Measurements from ENCODE around the gene BNIP2.
A peak's percentile ranks its signal among the peaks of the same experiment; 100 is the strongest.

BNIP2 gene

DNA sequence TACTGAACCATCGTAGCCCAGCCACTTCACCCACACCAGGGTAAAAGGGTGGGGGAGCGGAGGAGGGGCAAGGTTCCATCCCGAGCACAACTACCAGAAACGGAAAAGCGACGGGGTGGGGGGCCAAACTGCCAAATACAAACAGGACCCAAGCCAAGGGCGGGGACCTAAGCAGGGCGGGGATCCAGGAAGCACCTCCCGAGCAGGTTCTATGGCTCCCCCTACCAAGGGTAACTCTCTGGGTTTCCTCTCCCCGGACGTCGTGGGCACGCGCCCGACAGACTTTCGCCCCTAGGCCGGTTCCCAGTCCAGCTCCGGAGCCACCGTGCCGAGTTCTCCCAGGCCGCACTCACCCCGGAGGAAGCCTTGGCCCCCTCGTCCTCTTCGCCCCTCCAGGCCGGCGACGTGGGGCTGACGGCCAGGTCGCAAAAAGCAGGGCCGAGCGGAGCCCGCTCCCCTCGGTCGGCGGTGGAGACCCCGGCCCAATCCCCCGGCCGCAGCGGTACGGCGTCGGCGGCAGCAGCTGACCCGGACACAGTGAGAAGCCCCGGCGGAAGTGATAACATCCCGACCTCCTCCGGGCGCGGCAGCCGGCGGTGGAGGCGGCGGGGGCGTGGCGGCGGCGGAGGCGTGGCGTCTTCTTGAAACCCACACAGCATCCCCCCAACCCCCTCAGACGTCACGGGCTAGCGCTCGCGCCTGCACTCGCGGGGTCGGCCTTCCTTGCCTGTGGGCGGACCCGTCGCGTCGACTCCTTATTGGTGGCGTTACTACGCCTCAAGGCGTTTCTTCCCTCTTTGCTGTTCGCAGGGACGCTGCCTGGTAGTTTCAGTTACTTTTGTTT, at the start of gene BNIP2:
BNIP2 (minus strand) TSS at position 539 of the 844 bp plus-strand sequence. CDS start 6,863 bp downstream, outside the sequence.
- TF ChIP-seq, protein P1, sequence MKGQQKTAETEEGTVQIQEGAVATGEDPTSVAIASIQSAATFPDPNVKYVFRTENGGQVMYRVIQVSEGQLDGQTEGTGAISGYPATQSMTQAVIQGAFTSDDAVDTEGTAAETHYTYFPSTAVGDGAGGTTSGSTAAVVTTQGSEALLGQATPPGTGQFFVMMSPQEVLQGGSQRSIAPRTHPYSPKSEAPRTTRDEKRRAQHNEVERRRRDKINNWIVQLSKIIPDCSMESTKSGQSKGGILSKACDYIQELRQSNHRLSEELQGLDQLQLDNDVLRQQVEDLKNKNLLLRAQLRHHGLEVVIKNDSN (IDR thresholded peaks at IDR 0.05): no peak
- TF ChIP-seq FOXM1 (IDR thresholded peaks at IDR 0.05; ENCODE audit: borderline replicate concordance, low read depth) (no peak), EP300 (IDR thresholded peaks at IDR 0.05; ENCODE audit: borderline replicate concordance) (peak; percentile 48; the same call in 1 of the 2 replicates), MAX (IDR thresholded peaks at IDR 0.05) (peak; percentile 47), ZBTB7A (IDR thresholded peaks at IDR 0.05; ENCODE audit: low read depth) (peak; percentile 85), TAF1 (IDR thresholded peaks at IDR 0.05; ENCODE audit: low read depth) (peak; percentile 64), CEBPB (IDR thresholded peaks at IDR 0.05) (no peak), TCF12 (IDR thresholded peaks at IDR 0.05; ENCODE audit: low read depth) (peak; percentile 35; the same call in 1 of the 2 replicates), TEAD4 (IDR thresholded peaks at IDR 0.05) (no peak), NFIC (IDR thresholded peaks at IDR 0.05) (no peak), YY1 (IDR thresholded peaks at IDR 0.05; ENCODE audit: low read depth) (no peak), RAD21 (IDR thresholded peaks at IDR 0.05; ENCODE audit: low read depth) (no peak), EGR1 (IDR thresholded peaks at IDR 0.05) (peak; percentile 90), REST (IDR thresholded peaks at IDR 0.05; ENCODE audit: low read depth) (no peak), CREB1 (IDR thresholded peaks at IDR 0.05; ENCODE audit: low read depth) (no peak)

- no peak for TF ChIP-seq NFIC (IDR thresholded peaks at IDR 0.05)
Measured at GRCh38 chr15:59738676-59739075, 49.6 kb upstream of the BNIP2 start.

GRCh38 chr15:59736181-59736580, 47.1 kb upstream of the BNIP2 start:
- no peak for TF ChIP-seq TCF12 (IDR thresholded peaks at IDR 0.05; ENCODE audit: low read depth)

DNA sequence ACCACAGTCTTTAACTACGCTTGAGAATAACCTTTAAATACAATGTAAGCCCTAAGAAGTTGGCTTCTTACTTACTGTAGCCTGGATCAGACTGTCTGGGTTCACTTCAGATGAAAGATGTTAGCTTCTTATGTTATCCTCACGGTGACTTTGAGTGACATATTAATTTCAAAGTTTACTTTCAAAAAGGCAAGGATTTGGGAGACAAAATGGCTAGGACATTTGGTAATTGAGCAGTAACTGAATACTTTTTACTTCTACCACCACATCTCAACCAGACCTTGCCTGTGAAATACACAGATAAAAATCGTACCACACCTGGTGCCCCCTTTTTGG, 36.0 kb upstream of the BNIP2 start:
- TF ChIP-seq NFIC (IDR thresholded peaks at IDR 0.05) (no peak), TEAD4 (IDR thresholded peaks at IDR 0.05) (no peak), REST (IDR thresholded peaks at IDR 0.05; ENCODE audit: low read depth) (no peak), EP300 (IDR thresholded peaks at IDR 0.05; ENCODE audit: borderline replicate concordance) (no peak), YY1 (IDR thresholded peaks at IDR 0.05; ENCODE audit: low read depth) (no peak), CEBPB (IDR thresholded peaks at IDR 0.05) (no peak), CREB1 (IDR thresholded peaks at IDR 0.05; ENCODE audit: low read depth) (no peak), EGR1 (IDR thresholded peaks at IDR 0.05) (no peak)

- TF ChIP-seq CEBPB (IDR thresholded peaks at IDR 0.05) (no peak), ZBTB7A (IDR thresholded peaks at IDR 0.05; ENCODE audit: low read depth) (no peak), TEAD4 (IDR thresholded peaks at IDR 0.05) (no peak)
Measured at GRCh38 chr15:59723687-59724346, 34.7 kb upstream of the BNIP2 start.

DNA sequence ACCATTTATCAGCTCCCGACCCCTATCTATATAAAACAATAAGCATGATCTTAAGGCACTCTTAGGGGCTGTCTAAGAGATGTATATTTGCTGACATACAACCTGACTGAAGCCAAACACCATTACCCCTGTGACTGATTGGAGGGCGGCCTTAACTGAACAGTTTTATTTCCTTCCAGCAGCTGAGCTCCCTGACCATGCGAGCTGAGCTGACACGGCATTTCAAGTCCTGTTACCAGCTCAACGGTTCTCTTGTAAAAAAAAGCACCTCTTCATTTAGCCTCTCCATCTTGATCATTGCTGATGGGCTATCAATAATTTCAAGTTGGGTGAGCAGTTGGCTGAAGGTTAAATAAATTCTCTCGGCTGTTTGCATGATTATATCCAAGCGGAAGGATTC, 33.4 kb upstream of the BNIP2 start:
- TF ChIP-seq TEAD4 (IDR thresholded peaks at IDR 0.05): no peak
- TF ChIP-seq NFIC (IDR thresholded peaks at IDR 0.05): no peak
- no peak for TF ChIP-seq EGR1 (IDR thresholded peaks at IDR 0.05)
- TF ChIP-seq, protein P1 (IDR thresholded peaks at IDR 0.05): no peak
- no peak for TF ChIP-seq FOXM1 (IDR thresholded peaks at IDR 0.05; ENCODE audit: borderline replicate concordance, low read depth)
- no peak for TF ChIP-seq TCF12 (IDR thresholded peaks at IDR 0.05; ENCODE audit: low read depth)

DNA sequence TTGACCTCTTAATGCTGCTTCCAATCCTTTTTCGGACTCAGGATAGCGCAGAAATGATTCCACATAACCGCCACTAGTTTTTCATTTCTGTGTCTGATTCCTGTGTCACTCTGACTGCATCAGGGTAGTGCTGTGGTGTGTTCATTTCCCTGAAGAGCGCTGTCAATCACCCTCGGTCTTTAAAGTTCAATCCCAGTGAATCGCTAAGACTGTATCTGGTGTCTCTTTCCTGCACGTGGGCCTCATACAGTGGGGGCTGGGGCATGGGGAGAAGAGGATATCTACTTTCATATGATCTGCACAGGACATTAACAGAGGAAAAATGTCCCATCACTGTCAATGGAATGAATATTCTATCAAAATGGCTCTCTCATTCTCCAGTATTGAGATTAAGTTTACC, 32.9 kb upstream of the BNIP2 start:
- TF ChIP-seq ZBTB7A (IDR thresholded peaks at IDR 0.05; ENCODE audit: low read depth) (no peak), TAF1 (IDR thresholded peaks at IDR 0.05; ENCODE audit: low read depth) (no peak), MAX (IDR thresholded peaks at IDR 0.05) (no peak), RAD21 (IDR thresholded peaks at IDR 0.05; ENCODE audit: low read depth) (no peak), REST (IDR thresholded peaks at IDR 0.05; ENCODE audit: low read depth) (no peak), CREB1 (IDR thresholded peaks at IDR 0.05; ENCODE audit: low read depth) (no peak), NFIC (IDR thresholded peaks at IDR 0.05) (no peak), EP300 (IDR thresholded peaks at IDR 0.05; ENCODE audit: borderline replicate concordance) (no peak), TCF12 (IDR thresholded peaks at IDR 0.05; ENCODE audit: low read depth) (no peak), CEBPB (IDR thresholded peaks at IDR 0.05) (no peak), FOXM1 (IDR thresholded peaks at IDR 0.05; ENCODE audit: borderline replicate concordance, low read depth) (no peak), YY1 (IDR thresholded peaks at IDR 0.05; ENCODE audit: low read depth) (no peak), TEAD4 (IDR thresholded peaks at IDR 0.05) (no peak), EGR1 (IDR thresholded peaks at IDR 0.05) (no peak)
- TF ChIP-seq, protein P1 (IDR thresholded peaks at IDR 0.05): no peak

All from Ishikawa (cell line).